Measurements from ENCODE around the gene PSMC5. TPM values are rescaled to one million over a fixed set of nuclear protein-coding genes. Genes with fewer than 3 reads are reported as not detected.
A peak's percentile ranks its signal among the peaks of the same experiment; 100 is the strongest.
"Not testable (repeated sequence)": the region's sequence is repeated elsewhere in the genome, so short reads cannot be mapped to it uniquely, and the experiment has no call there.

The PSMC5 gene
- polyA plus RNA-seq (ENCODE audit: insufficient read length): 181 TPM
- long read RNA-seq, donor 1, transcript PSMC5-203 (12 exons, 1,680 nt): minor isoform, 7 of 103 reads
- long read RNA-seq, donor 1, transcript PSMC5-212 (11 exons, 1,474 nt): minor isoform, 8 of 103 reads
- long read RNA-seq, donor 1, transcript PSMC5-218 (2 exons, 576 nt): minor isoform, 8 of 103 reads
- long read RNA-seq, donor 1, transcript PSMC5-201 (12 exons, 1,579 nt): major isoform, 54 of 103 reads
- long read RNA-seq, donor 1, partial matches to known transcripts: 26 of 103 reads
- long read RNA-seq, donor 1, other reads (novel, unspliced or antisense): 0 of 103 reads
- long read RNA-seq, donor 2, transcript PSMC5-201 (12 exons, 1,579 nt): major isoform, 38 of 60 reads
- long read RNA-seq, donor 2, transcript PSMC5-218 (2 exons, 576 nt): minor isoform, 5 of 60 reads
- long read RNA-seq, donor 2, transcript PSMC5-212 (11 exons, 1,474 nt): minor isoform, 6 of 60 reads
- long read RNA-seq, donor 2, partial matches to known transcripts: 8 of 60 reads
- long read RNA-seq, donor 2, other reads (novel, unspliced or antisense): 0 of 60 reads
- long read RNA-seq, donor 3, transcript PSMC5-201 (12 exons, 1,579 nt): major isoform, 37 of 55 reads
- long read RNA-seq, donor 3, partial matches to known transcripts: 10 of 55 reads
- long read RNA-seq, donor 3, other reads (novel, unspliced or antisense): 0 of 55 reads
- long read RNA-seq, donor 4, partial matches to known transcripts: 0 of 5 reads
- long read RNA-seq, donor 4, other reads (novel, unspliced or antisense): 0 of 5 reads
- long read RNA-seq, donor 5, transcript PSMC5-201 (12 exons, 1,579 nt): major isoform, 115 of 184 reads
- long read RNA-seq, donor 5, transcript PSMC5-203 (12 exons, 1,680 nt): minor isoform, 20 of 184 reads
- long read RNA-seq, donor 5, partial matches to known transcripts: 40 of 184 reads
- long read RNA-seq, donor 5, other reads (novel, unspliced or antisense): 0 of 184 reads
- long read RNA-seq, donor 6, transcript PSMC5-201 (12 exons, 1,579 nt): major isoform, 50 of 80 reads
- long read RNA-seq, donor 6, partial matches to known transcripts: 21 of 80 reads
- long read RNA-seq, donor 6, other reads (novel, unspliced or antisense): 0 of 80 reads
- long read RNA-seq, donor 7, transcript PSMC5-212 (11 exons, 1,474 nt): minor isoform, 9 of 203 reads
- long read RNA-seq, donor 7, transcript PSMC5-201 (12 exons, 1,579 nt): major isoform, 72 of 203 reads
- long read RNA-seq, donor 7, transcript PSMC5-218 (2 exons, 576 nt): minor isoform, 8 of 203 reads
- long read RNA-seq, donor 7, partial matches to known transcripts: 103 of 203 reads
- long read RNA-seq, donor 7, other reads (novel, unspliced or antisense): 5 of 203 reads
- long read RNA-seq, donor 8, transcript PSMC5-201 (12 exons, 1,579 nt): major isoform, 27 of 33 reads
- long read RNA-seq, donor 8, partial matches to known transcripts: 0 of 33 reads
- long read RNA-seq, donor 8, other reads (novel, unspliced or antisense): 0 of 33 reads

DNA sequence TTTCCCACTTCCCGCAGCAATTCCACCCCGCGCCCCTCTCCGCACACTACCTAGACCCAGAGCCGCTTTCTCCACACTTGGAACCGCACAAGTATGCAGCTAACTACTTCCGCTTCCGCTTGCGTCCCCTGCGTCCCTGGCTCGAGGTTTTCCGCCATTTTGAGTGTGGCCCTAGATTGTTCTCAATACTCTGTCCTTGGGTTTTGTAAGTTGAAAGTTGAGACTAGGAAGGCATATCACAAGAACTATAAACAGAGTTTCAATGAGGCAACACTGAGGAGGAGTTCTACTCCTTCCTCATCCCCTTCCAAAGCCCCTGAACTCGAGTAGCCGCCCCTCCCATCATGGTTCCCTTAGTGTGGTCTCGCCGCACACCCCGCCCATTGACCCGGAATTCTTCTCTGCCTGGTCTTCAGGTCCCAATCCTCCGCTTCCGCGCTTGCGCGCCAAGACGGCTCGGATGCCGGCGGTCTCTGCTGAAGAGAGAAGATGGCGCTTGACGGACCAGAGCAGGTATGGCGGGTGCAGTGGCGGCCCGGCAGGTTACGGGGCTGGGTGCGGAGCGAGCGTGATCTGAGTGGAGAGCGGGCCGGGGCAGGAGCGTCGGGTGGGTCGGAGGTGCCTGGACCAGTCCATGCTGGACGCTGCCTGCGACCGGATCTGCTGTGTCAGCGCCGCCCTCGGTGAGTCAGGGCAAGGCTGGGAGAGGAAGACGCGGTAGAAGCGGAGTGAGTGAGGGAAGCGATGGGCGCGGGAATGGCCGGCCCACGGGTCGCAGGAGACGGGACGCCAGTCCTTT, at the start of gene PSMC5, which contains the start of gene FTSJ3:
Gene PSMC5, plus strand, starts transcription at position 430 of the 799 bp plus-strand sequence. Its CDS starts 60 bp downstream, at position 490.
Gene FTSJ3, minus strand, starts transcription at position 662 of the 799 bp plus-strand sequence. CDS start 761 bp downstream, outside the sequence.
- peak; percentile 97 for DNase-seq

DNA sequence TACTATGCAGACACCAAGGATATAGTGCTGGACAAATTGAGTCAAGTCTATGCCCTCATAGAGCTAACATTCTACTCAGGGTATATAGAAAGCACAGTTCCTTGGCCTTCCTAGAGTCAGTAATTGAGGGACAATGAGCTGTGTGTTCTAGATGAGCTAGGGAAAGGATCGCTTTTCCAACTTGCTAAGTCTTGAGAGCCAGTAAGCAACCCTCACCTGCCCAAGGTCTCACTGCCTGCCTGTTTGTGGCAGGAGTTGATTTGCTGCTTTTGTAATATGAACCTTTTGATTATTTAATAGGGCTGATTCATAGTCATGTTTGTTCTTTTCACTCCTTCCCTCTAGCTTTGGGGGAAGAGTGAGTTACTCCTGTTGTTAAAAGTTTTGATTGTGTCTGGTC, 46.7 kb upstream of the PSMC5 start:
- DNase-seq: no peak

DNA sequence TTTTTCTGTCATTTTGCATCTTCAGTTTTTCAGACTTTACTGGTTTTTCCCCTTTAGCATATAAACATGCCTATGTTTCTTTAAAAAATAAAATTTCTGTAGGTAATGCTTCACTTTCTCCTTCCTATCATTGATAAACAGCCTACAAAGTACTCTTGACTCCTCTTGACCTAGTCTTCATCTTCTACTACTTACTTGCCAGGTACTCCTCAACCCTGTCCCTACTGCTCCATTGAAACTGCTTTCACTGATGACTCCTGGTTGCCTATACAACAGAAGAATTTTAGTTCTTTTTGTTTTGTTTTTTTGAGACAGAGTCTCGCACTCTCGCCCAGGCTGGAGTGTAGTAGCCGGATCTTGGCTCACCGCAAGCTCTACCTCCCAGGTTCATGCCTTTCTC, 46.3 kb upstream of the PSMC5 start:
- DNase-seq: no peak

DNA sequence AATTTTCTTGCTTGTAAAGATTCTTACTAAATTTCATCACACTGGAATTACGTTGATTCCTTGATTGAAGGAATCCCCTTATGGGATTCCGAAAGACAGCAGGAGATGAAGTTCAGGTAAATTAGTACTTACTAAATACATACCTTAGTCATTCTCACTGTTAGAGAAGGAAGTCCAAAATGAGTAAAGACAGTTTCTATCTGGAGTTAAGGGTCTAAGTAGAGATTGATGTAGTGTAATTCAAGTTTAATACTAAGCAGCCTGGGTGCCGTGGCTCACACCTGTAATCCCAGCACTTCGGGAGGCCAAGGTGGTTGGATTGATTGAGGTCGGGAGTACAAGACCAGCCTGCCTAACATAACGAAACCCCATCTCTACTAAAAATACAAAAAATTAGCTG, 43.7 kb upstream of the PSMC5 start:
- DNase-seq: no peak

DNA sequence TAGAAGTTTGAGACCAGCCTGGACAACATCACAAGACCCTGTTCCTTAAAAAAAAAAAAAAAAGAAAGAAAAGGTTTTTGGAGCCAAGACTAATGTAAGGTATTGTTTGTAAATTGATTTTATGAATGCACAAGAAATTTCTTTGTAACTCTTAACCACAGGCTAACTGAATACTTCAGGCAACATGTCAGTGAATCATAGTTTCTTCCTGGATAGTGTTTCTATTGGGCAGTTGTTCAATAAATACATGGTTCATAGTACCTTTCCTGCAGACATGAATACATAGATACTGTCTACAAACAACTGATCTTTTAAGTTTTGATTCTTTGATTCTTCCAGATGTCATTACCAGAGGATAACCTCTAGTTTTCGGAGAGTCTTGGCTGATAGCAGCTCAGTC, 41.7 kb upstream of the PSMC5 start:
- DNase-seq: no peak

DNA sequence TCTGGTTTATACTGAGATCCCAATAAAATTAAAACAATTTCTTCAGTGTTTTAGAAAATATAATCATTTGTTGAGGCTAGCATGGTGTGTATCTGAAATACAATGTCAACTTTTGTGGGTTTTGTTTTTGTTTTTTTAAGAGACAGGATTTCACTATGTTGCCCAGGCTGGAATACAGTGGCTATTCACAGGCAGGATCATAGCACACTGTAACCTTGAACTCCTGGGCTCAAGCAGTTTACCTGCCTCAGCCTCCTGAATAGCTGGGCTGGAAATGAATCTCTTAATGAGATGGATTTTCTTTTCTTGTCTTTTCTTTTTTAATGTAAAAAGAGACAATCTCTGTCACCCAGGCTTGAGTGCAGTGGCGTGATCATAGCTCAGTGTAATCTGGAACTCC, 41.1 kb upstream of the PSMC5 start:
- DNase-seq: no peak

DNA sequence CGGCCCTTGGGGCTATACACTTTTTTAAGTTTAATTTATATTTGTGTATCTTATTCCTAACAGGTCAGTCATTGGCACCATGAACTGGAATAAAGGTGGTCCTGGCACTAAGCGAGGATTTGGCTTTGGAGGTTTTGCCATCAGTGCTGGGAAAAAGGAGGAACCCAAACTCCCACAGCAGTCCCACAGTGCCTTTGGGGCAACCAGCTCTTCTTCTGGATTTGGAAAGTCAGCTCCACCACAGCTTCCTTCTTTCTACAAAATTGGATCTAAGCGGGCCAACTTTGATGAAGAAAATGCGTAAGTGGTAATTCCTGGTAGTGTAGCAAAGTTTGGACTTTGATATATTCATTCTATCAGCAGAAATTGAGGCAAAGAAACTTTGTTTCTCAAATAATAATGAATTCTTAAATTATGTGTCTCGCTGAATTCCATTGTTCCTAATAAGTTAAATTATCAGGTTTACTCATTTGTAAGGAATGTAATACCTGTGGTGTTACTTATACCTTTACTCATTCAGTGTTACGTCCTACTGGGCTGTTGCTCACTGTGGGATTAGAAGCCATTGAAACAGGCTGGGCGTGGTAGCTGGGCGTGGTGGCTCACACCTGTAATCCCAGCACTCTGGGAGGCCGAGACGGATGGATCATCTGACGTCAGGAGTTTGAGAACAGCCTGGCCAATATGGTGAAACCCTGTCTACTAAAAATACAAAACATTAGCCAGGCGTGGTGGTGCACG, 40.1 kb upstream of the PSMC5 start:
- DNase-seq: no peak

DNA sequence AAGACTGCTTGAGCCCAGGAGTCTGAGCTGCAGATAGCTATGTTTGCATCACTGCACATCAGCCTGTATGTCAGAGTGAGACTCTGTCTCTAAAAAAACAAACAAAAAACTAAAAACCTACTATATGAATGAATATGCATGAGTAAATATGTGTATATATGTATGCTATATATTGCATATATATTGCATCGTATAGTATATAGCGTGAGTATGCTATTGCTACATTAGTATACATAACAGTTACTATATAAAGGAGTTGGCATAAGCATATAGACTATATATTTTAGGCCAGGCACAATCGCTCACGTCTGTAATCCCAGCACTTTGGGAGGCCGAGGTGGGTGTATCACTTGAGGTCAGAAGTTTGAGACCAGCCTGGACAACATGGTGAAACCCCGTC, 37.2 kb upstream of the PSMC5 start:
- no peak for DNase-seq

DNA sequence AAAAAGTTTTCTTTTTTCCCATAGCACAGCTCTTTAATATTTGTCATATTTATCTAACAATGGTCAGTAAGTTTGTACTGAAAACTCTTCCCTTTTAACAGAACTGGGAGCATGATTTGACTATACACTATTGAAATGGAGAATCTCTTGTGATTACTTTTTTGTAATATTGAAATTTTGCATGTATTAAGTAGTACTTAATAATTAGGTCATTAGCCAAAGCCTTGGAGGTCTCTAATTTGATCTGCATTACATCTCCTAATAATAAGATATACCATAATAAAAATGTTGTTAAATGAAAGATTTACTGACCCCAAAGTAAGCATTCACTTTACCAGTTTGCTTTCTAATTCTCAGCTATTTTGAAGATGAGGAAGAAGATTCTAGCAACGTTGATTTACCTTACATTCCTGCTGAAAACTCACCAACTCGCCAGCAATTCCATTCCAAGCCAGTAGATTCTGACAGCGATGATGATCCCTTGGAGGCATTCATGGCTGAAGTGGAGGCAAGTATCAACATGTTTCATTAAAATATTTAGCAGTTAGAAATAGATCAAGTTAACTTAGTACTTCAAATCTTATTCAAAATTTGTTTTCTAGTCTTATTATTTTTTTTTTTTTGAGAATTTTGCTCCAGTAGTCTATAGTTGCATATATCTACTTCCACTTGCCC, 35.0 kb upstream of the PSMC5 start:
- no peak for DNase-seq

DNA sequence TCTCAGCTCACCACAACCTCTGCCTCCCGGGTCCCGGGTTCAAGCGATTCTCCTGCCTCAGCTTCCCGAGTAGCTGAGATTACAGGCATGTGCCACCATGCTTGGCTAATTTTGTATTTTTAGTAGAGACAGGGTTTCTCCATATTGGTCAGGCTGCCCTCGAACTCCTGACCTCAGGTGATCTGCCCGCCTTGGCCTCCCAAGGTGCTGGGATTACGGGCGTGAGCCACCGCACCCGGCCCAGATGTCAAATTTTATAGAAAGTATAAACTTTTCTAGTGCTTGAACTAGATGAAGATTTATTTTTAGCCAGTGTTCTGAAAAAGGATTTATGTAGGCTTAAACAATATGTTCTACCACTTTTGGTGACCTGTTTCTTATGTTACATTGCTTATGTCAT, 30.9 kb upstream of the PSMC5 start:
- DNase-seq: not testable (repeated sequence)

DNA sequence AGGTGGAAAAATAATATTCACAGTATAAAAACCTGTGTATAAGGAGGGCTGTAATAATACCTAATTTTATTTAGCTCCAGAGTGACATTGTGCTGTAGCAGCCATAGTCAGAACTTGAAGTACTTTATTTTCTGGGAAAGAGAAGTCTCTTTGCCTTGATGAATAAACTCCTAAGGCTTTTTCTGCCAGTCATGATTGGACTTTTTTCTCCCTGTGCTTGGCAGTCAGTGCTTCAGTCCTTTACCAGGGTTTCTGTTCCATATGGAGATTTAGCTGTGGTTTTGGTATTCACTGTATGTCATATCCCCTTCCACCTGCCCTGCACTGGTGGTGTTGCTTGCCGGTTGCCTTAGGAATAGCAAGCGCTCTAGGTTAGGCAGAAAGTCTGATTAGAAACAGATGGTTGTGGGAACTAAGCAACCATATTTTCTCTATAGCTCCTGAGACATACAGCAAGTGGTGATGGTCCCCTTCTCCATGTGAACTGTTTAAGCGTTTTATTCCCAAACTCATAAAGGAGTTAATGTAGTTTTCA, 28.6 kb upstream of the PSMC5 start:
- no peak for DNase-seq

DNA sequence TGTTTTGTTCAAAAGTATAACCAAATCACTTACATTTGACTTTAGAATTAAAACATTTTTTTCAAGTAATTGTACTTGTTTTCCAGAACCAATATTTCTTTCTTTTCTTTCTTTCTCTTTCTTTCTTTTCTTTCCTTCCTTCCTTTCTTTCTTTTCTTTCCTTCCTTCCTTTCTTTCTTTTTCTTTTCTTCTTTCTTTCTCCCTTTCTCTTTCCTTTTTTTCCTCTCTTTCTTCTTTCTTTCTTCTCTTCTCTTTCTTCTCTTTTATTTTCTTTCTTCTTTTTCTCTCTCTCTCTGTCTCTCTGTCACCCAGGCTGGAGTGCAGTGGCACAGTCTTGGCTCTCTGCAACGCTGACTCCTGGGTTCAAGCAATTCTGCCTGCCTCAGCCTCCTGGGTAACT, 26.4 kb upstream of the PSMC5 start:
- no peak for DNase-seq

DNA sequence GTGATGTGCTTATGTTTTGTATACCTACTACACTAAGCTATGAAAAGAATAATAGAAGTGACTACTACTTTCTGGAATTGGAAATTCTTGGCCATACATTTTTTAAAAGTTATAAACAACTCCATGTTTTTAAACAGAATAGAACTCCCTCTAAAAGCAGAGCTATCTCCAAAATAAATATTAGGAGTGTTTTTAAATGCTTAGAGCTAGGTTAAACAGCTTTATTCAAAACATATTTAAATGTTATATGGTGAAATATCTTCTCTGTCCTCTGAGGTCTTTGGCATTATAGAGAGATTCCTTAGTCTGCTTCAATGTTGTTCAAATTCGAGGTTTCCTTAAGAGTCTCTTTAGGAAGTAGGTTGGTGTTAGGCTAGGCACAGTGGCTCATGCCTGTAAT, 22.9 kb upstream of the PSMC5 start:
- DNase-seq: no peak

DNA sequence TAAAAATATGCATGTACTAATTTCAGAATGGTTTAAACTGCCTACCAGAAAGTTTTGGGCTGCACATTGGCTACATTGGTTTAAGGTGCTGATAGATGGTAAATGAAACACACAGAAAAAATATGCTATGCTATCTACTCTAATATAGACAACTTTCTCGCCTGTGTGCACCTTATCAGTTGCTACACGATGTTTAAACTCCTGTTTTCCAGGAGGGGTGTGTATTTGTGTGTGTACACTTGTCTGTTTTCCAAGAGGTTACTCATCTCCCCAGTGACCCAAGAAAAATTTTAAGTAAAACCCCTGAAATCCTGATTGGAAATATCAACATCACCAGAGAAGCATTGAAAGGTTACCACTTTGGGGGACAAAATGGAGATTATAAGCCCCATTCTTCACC, 21.6 kb upstream of the PSMC5 start:
- no peak for DNase-seq

DNA sequence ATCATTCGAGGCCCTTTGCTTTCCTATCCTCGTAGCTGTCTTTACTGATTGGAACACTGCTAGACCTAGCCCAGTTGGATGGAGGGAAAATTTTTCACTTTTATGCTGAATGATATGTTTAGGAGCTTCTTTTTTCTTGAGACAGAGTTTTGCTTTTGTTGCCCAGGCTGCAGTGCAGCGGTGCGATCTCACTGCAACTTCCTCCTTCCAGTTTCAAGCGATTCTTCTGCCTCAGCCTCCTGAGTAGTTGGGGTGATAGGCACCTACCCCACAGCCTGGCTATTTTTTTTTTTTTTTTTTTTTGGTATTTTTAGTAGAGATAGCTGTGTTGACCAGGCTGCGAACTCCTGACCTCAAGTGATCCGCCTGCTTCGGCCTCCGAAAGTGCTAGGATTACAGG, 17.3 kb upstream of the PSMC5 start:
- no peak for DNase-seq

DNA sequence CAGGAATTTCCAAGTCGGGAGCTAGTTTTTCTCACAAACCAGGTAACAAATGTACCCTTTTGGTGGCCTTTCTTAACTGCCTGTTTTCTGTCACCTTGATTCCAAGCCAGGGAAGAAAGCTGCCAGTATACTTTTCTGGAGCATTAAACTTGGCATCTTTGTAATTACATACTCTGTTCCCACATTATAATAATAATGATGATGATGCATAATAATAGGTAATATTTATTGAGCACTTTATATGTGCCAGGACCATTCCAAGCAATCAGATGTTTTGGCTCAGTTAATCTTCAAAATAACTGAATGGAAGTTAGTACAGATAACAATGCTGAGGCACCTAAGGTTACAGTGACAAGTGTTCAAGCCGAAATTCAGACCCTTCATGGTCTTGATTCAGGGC, 11.1 kb upstream of the PSMC5 start:
- no peak for DNase-seq

DNA sequence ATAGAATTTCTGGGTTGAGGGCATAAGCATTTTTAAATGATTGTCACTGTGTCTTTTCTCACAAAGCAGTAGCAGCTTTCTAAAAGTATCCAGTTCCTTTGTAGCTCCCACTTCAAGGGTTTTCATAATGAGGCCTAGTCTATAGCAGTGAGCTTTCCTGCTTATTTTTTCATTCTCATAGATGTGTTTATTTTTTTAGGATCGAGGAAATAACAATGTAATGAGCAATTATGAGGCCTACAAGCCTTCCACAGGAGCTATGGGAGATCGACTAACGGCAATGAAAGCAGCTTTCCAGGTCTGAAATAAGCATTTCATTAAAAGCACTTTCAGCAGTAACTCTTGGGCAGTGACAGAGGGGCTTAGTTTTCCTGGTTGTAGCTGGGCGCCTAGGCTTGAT, 10.6 kb upstream of the PSMC5 start:
- DNase-seq: no peak

DNA sequence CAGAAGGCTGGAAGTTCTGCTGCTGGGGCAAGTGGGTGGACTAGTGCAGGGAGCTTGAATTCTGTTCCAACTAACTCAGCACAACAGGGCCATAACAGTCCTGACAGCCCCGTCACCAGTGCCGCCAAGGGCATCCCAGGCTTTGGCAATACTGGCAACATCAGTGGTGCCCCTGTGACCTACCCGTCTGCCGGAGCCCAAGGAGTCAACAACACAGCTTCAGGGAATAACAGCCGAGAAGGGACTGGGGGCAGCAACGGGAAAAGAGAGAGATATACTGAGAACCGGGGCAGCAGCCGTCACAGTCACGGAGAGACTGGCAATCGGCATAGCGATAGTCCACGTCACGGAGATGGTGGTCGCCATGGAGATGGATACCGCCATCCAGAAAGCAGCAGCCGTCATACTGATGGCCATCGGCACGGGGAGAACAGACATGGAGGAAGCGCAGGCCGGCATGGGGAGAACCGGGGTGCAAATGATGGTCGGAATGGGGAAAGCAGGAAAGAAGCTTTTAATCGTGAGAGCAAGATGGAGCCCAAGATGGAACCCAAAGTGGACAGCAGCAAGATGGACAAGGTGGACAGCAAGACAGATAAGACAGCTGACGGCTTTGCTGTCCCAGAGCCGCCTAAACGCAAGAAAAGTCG, 9.4 kb upstream of the PSMC5 start:
- no peak for DNase-seq

DNA sequence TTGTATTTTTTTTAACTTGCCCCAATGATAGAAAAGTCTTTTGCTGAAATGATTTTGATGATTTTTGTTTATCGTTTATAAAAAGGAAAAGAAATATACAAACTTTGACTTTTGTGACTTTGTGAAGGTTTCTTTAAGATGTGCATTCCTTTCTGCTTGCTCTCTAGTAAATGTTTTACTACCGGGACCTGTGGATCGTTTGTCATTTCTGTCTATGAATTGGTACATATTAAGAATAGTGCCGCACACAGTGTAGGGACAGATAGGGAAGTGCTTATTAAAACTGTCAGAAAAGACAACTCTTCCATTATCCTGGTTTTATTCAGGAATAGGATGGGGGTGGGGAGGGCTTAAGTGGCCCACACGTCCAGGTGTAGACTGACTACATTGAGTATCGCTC, 8.1 kb upstream of the PSMC5 start:
- no peak for DNase-seq
